HPDE6-E6E7 (cell line): ENCODE results near the gene UNC5C.

ENCODE experiments used
- DNase-seq: peaks from one replicate; pipeline ENCODE4 v3.0.0; 2011; ENCODE audit warnings: missing footprints; ENCODE audit errors: extremely low spot score

Gene UNC5C

GRCh38 chr4:95522682-95523530 lies 25.9 kb downstream of the UNC5C start:
- DNase-seq: no peak

- no peak for DNase-seq
These were observed 31.0 kb downstream of the UNC5C start for GRCh38 chr4:95517576-95518345.

GRCh38 chr4:95516528-95517017 lies 32.2 kb downstream of the UNC5C start:
- DNase-seq: no peak

- no peak for DNase-seq
These were observed 33.2 kb downstream of the UNC5C start for GRCh38 chr4:95515589-95515988.

GRCh38 chr4:95513022-95513421 lies 35.8 kb downstream of the UNC5C start:
- DNase-seq: no peak

GRCh38 chr4:95511477-95511876 lies 37.3 kb downstream of the UNC5C start:
- DNase-seq: no peak

GRCh38 chr4:95510877-95511276 lies 37.9 kb downstream of the UNC5C start:
- peak; percentile 1 for DNase-seq

GRCh38 chr4:95510145-95510544 lies 38.6 kb downstream of the UNC5C start:
- DNase-seq: no peak

GRCh38 chr4:95508421-95508820 lies 40.4 kb downstream of the UNC5C start:
- no peak for DNase-seq

- no peak for DNase-seq
These were observed 41.2 kb downstream of the UNC5C start for GRCh38 chr4:95507561-95507960.

- DNase-seq: no peak
These were observed 41.6 kb downstream of the UNC5C start for GRCh38 chr4:95507147-95507546.

- DNase-seq: no peak
These were observed 42.5 kb downstream of the UNC5C start for GRCh38 chr4:95506264-95506663.

- no peak for DNase-seq
These were observed 43.0 kb downstream of the UNC5C start for GRCh38 chr4:95505799-95506198.

- DNase-seq: no peak
These were observed 43.6 kb downstream of the UNC5C start for GRCh38 chr4:95505151-95505550.

- DNase-seq: no peak
These were observed 44.3 kb downstream of the UNC5C start for GRCh38 chr4:95504501-95504900.

GRCh38 chr4:95500361-95500760 lies 48.4 kb downstream of the UNC5C start:
- DNase-seq: no peak

- no peak for DNase-seq
These were observed 49.5 kb downstream of the UNC5C start for GRCh38 chr4:95499291-95499696.

GRCh38 chr4:95494186-95494585 lies 54.6 kb downstream of the UNC5C start:
- DNase-seq: no peak

- no peak for DNase-seq
These were observed 70.1 kb downstream of the UNC5C start for GRCh38 chr4:95478679-95479078.

GRCh38 chr4:95476121-95476520 lies 72.7 kb downstream of the UNC5C start:
- no peak for DNase-seq

- no peak for DNase-seq
These were observed 76.2 kb downstream of the UNC5C start for GRCh38 chr4:95472534-95472933.

- DNase-seq: no peak
These were observed 78.2 kb downstream of the UNC5C start for GRCh38 chr4:95470622-95471021.

GRCh38 chr4:95469617-95470016 lies 79.2 kb downstream of the UNC5C start:
- DNase-seq: no peak
